HepG2 (cell line): Measurements from ENCODE around the gene GREM1. TPM values are rescaled to one million over a fixed set of nuclear protein-coding genes. Genes with fewer than 3 reads are reported as not detected.

ENCODE experiments used
- ATAC-seq: fragments of 200-7000 bp; cut with Tn5 transposase; 3 replicates; pipeline ENCODE4 v1.9.1; 2020; ENCODE audit warnings: mild to moderate bottlenecking, moderate library complexity
- BruUV-seq: library from RNA; stranded (reverse); fragments of 400-500 nt; replicated peaks from 2 replicates; lab custom pipeline; 2021; lab: Mats Ljungman, UMichigan
- CTCF ChIA-PET: fragments of 300-600 bp; formaldehyde crosslinking; extraction: SDS; loops from one replicate; lab custom pipeline; 2021; ENCODE audit warnings: low total read pairs, inconsistent platforms, low intra/inter-chr PET ratio; lab: Yijun Ruan, JAX
- POLR2A ChIA-PET: fragments of 350-600 bp; sonication (Branson Sonifier 250); formaldehyde crosslinking; loops from one replicate; lab custom pipeline; 2020; ENCODE audit warnings: antibody characterized with exemption, inconsistent platforms; lab: Yijun Ruan, JAX
- DNase-seq: peaks from one replicate; pipeline ENCODE4 v3.0.0-alpha.2; 2015; ENCODE audit warnings: low spot score
- FAIRE-seq: peaks from 3 replicates; lab custom pipeline; 2011; peaks lifted over from hg19 to GRCh38; lab: Jason Lieb, UNC
- H2AFZ ChIP-seq: one replicate; pipeline ENCODE4 v1.6.1; 2011; ENCODE audit warnings: low read length, inconsistent platforms
- H3K27ac ChIP-seq: fragments of 300-600 bp; 3 replicates; pipeline ENCODE4 v1.8.0; 2011; ENCODE audit warnings: mixed run types, mild to moderate bottlenecking, mixed read lengths, low read length, inconsistent platforms; ENCODE audit not compliant: insufficient read depth; ENCODE audit errors: extremely low read length
- H3K27me3 ChIP-seq, 2 experiments: fragments of 200-600 bp in 1 of 2; 2 replicates in 1 of 2; 3 replicates in 1 of 2; pipeline versions ENCODE4 v1.6.0 to v1.8.0; 2011; ENCODE audit warnings: low read length in 2 of 2, mild to moderate bottlenecking in 2 of 2, moderate library complexity in 2 of 2, inconsistent platforms in 1 of 2; ENCODE audit not compliant: insufficient read depth in 2 of 2, control insufficient read depth in 1 of 2
- H3K36me3 ChIP-seq, 2 experiments: fragments of 200-600 bp in 1 of 2; replicated peaks in 1 of 2; 2 replicates in 1 of 2; 3 replicates in 1 of 2; pipeline versions ENCODE4 v1.5.1 to v1.8.0; 2011; ENCODE audit warnings: low read length in 2 of 2, inconsistent platforms in 1 of 2; ENCODE audit not compliant: insufficient read depth in 2 of 2, control insufficient read depth in 1 of 2
- H3K4me1 ChIP-seq: 2 replicates; pipeline ENCODE4 v1.5.1; 2012; ENCODE audit warnings: low read length, inconsistent platforms; ENCODE audit not compliant: insufficient read depth
- H3K4me2 ChIP-seq: 2 replicates; pipeline ENCODE4 v1.6.0; 2011; ENCODE audit warnings: low read depth, low read length, inconsistent platforms
- H3K4me3 ChIP-seq, 3 experiments: fragments of 200-600 bp in 1 of 3; sonication (generic), shearing (Covaris generic) in 1 of 3; replicated peaks in 1 of 3; 2 replicates each; pipeline ENCODE4 v1.5.1; 2011 to 2016; ENCODE audit warnings: low read length in 3 of 3, inconsistent platforms in 2 of 3, low read depth in 2 of 3, mild to moderate bottlenecking in 2 of 3, control low read depth in 1 of 3, mixed read lengths in 1 of 3; ENCODE audit not compliant: insufficient read depth in 1 of 3
- H3K79me2 ChIP-seq: one replicate; pipeline ENCODE4 v1.6.1; 2011; ENCODE audit warnings: low read length, inconsistent platforms; ENCODE audit not compliant: insufficient read depth
- H3K9ac ChIP-seq: 2 replicates; pipeline ENCODE4 v1.6.0; 2011; ENCODE audit warnings: mild to moderate bottlenecking, low read depth, low read length, inconsistent platforms; ENCODE audit not compliant: insufficient read depth
- H3K9me3 ChIP-seq: 2 replicates; pipeline ENCODE4 v1.5.1; 2012; ENCODE audit warnings: mild to moderate bottlenecking, low read length
- H4K20me1 ChIP-seq: 2 replicates; pipeline ENCODE4 v1.6.0; 2011; ENCODE audit warnings: inconsistent platforms, mild to moderate bottlenecking, low read length, moderate library complexity; ENCODE audit not compliant: insufficient read depth
- BORCS8-MEF2B ChIP-seq: sonication (generic); formaldehyde crosslinking; IDR thresholded peaks from 2 replicates; pipeline ENCODE4 v1.8.0; 2022; ENCODE audit warnings: mild to moderate bottlenecking, missing genetic modification reagents
- KMT2B ChIP-seq: IDR thresholded peaks from 2 replicates; pipeline ENCODE4 v1.6.1; 2016; ENCODE audit warnings: missing genetic modification reagents, missing compliant biosample characterization
- NKX3-1 ChIP-seq: sonication (generic); formaldehyde crosslinking; IDR thresholded peaks from 2 replicates; pipeline ENCODE4 v1.5.0; 2020; ENCODE audit warnings: missing genetic modification reagents
- ONECUT2 ChIP-seq: sonication (generic); formaldehyde crosslinking; IDR thresholded peaks from 2 replicates; pipeline ENCODE4 v1.4.0; 2020; ENCODE audit warnings: missing genetic modification reagents
- THAP11 ChIP-seq: IDR thresholded peaks from 2 replicates; pipeline ENCODE4 v1.6.1; 2016; ENCODE audit warnings: missing biosample characterization, missing genetic modification reagents
- ZNF260 ChIP-seq: sonication (generic); formaldehyde crosslinking; IDR thresholded peaks from 2 replicates; pipeline ENCODE4 v1.4.0; 2020; ENCODE audit warnings: missing genetic modification reagents, low read depth, mild to moderate bottlenecking, borderline replicate concordance
- ZNF292 ChIP-seq: sonication (generic); formaldehyde crosslinking; IDR thresholded peaks from 2 replicates; pipeline ENCODE4 v1.8.1; 2022; ENCODE audit warnings: mild to moderate bottlenecking, low read depth, missing genetic modification reagents, borderline replicate concordance
- ZNF337 ChIP-seq: sonication (generic); formaldehyde crosslinking; IDR thresholded peaks from 2 replicates; pipeline ENCODE4 v1.5.1; 2020; ENCODE audit warnings: missing genetic modification reagents, low read depth, mild to moderate bottlenecking, borderline replicate concordance
- ZNF546 ChIP-seq: sonication (generic); formaldehyde crosslinking; conservative IDR thresholded peaks from 2 replicates; pipeline ENCODE4 v1.8.1; 2023; ENCODE audit warnings: mild to moderate bottlenecking, missing genetic modification reagents
- ZNF570 ChIP-seq: sonication (generic); formaldehyde crosslinking; IDR thresholded peaks from 2 replicates; pipeline ENCODE4 v1.4.0; 2020; ENCODE audit warnings: mild to moderate bottlenecking, missing genetic modification reagents, borderline replicate concordance
- ZNF883 ChIP-seq: sonication (generic); formaldehyde crosslinking; IDR thresholded peaks from 2 replicates; pipeline ENCODE4 v1.5.1; 2020; ENCODE audit warnings: mild to moderate bottlenecking, missing genetic modification reagents; ENCODE audit errors: not compliant biosample characterization
- WGBS: methylation state at CpG from one replicate; pipeline ENCODE4 v1.1.6; 2017; ENCODE audit warnings: low lambda C conversion rate; 5-methylcytosine and 5-hydroxymethylcytosine counted together
- in situ Hi-C: cut with HindIII; loops from 2 replicates; pipeline ENCODE4 v1.10.0; 2017; ENCODE audit warnings: low pct_unique_long_range_greater_than_20kb; ENCODE audit not compliant: extremely low pct_ligation_motif_present
- intact Hi-C: fragments of 100-400 bp; cut with micrococcal nuclease; formaldehyde crosslinking; loops from one replicate; pipeline ENCODE4 v1.10.0; 2022; ENCODE audit not compliant: unreplicated experiment
- polyA plus RNA-seq, 8 experiments: library from polyadenylated mRNA; depleted of rRNA in 3 of 8; stranded (reverse) in 7 of 8; unstranded in 1 of 8; fragments of >200 nt; fragmentation: Illumina TruSeq in 4 of 8; extraction: Trizol in 4 of 8; gene quantifications; 2 replicates each; pipeline versions ENCODE4 v1.2.1 to v1.2.3, GENCODE V29; 2011 to 2016; ENCODE audit warnings: low read depth in 4 of 8, missing spikeins in 1 of 8, mixed read lengths in 1 of 8; ENCODE audit not compliant: insufficient read depth in 1 of 8
- total RNA-seq, 5 experiments: library from RNA; depleted of rRNA; stranded (reverse); fragments of >200 nt; fragmentation: Illumina TruSeq; extraction: Trizol; gene quantifications; 2 replicates each; pipeline ENCODE4 v1.2.3, GENCODE V29; 2016; ENCODE audit warnings: low read depth in 1 of 5
- TF ChIP-seq, protein P1 (sequence below): sonication (generic); formaldehyde crosslinking; IDR thresholded peaks from 2 replicates; pipeline ENCODE4 v1.4.0; 2020; ENCODE audit warnings: missing genetic modification reagents

The GREM1 gene
- total and polyA plus RNA-seq, 2 of the 13 experiments (the other 11 are each of a cell fraction or from before 2014, with no cell fraction given) = 0.02 to 0.08 TPM

DNA sequence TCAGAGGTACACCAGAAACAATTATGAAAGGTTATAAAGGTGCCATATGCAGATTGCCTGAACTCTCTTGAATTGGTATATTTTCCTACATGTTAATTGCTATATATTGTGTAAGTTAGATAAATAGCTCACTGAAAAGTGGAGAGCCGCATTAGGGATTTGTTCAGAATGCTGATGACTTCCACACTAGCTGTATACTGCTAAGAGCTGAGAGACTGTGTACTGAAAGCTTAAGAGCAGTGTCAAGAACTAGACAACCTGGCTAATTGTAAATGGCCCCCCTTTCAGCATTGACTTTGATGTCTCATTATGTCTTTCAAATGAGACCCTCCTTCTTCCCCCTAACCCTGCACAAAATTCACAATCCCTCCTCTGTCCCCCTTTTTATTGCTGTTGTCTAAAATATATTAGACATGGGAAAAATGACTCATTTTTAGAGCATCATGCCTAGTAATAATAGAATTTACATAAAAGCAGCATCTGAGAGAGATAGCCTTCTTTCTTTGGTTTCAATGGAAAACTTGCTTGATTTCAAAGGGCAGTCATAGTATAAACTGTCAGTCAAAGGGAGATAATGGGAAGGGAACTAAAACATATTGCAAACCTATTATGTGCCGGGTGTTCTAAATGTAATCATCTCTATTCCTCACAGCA lies 34.7 kb upstream of the GREM1 start:
- no peaks in the 10 kb centered on the region for H3K27me3 ChIP-seq
- no TSS peak for BruUV-seq
- FAIRE-seq = no peak
- H3K36me3 ChIP-seq = no peaks in the 10 kb centered on the region
- no peak overlapping the region for H2AFZ ChIP-seq
- no peak for DNase-seq
- no peak overlapping the region for H3K4me3 ChIP-seq
- in situ Hi-C loops = no loop called here
- TF ChIP-seq ZNF292 (CRISPR knock-in tag) (no peak), ZNF883 (CRISPR knock-in tag) (no peak), ZNF546 (CRISPR knock-in tag) (no peak), ZNF260 (CRISPR knock-in tag) (no peak), ONECUT2 (no peak), BORCS8-MEF2B (CRISPR knock-in tag) (no peak), ZNF337 (no peak), KMT2B (CRISPR knock-in tag) (no peak), NKX3-1 (no peak), ZNF570 (CRISPR knock-in tag) (no peak), THAP11 (CRISPR knock-in tag) (no peak)
- TF ChIP-seq, protein P1, sequence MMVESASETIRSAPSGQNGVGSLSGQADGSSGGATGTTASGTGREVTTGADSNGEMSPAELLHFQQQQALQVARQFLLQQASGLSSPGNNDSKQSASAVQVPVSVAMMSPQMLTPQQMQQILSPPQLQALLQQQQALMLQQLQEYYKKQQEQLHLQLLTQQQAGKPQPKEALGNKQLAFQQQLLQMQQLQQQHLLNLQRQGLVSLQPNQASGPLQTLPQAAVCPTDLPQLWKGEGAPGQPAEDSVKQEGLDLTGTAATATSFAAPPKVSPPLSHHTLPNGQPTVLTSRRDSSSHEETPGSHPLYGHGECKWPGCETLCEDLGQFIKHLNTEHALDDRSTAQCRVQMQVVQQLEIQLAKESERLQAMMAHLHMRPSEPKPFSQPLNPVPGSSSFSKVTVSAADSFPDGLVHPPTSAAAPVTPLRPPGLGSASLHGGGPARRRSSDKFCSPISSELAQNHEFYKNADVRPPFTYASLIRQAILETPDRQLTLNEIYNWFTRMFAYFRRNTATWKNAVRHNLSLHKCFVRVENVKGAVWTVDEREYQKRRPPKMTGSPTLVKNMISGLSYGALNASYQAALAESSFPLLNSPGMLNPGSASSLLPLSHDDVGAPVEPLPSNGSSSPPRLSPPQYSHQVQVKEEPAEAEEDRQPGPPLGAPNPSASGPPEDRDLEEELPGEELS (CRISPR knock-in tag) = no peak
- TF ChIP-seq, all 625 proteins: peak for 0
- POLR2A ChIA-PET = interaction anchor here (2.5 kb wide), 1 partner anchor 26 kb away, joined by 7 read pairs; no protein-coding TSS in a partner anchor
- H3K4me1 ChIP-seq = peaks cover 34% of the 10 kb centered on the region
- no peak overlapping the region for H3K27ac ChIP-seq
- H3K9me3 ChIP-seq = no peaks in the 10 kb centered on the region
- WGBS = 93% methylated on average over 2 of the region's 2 CpGs
- H4K20me1 ChIP-seq = no peaks in the 10 kb centered on the region
- no peak for ATAC-seq
- no peak overlapping the region for H3K4me2 ChIP-seq
- H3K9ac ChIP-seq = no peak overlapping the region
- CTCF ChIA-PET = no interaction called here
- no peaks in the 10 kb centered on the region for H3K79me2 ChIP-seq
- intact Hi-C loops = no loop called here
